Fibroblast of skin of right biceps (primary cell): ENCODE results near the gene MYNN.
"Not testable (repeated sequence)": the region's sequence is repeated elsewhere in the genome, so short reads cannot be mapped to it uniquely, and the experiment has no call there.

ENCODE experiments used
- DNase-seq: peaks from one replicate; pipeline ENCODE4 v3.0.0-alpha.2; 2013

The MYNN gene

DNA sequence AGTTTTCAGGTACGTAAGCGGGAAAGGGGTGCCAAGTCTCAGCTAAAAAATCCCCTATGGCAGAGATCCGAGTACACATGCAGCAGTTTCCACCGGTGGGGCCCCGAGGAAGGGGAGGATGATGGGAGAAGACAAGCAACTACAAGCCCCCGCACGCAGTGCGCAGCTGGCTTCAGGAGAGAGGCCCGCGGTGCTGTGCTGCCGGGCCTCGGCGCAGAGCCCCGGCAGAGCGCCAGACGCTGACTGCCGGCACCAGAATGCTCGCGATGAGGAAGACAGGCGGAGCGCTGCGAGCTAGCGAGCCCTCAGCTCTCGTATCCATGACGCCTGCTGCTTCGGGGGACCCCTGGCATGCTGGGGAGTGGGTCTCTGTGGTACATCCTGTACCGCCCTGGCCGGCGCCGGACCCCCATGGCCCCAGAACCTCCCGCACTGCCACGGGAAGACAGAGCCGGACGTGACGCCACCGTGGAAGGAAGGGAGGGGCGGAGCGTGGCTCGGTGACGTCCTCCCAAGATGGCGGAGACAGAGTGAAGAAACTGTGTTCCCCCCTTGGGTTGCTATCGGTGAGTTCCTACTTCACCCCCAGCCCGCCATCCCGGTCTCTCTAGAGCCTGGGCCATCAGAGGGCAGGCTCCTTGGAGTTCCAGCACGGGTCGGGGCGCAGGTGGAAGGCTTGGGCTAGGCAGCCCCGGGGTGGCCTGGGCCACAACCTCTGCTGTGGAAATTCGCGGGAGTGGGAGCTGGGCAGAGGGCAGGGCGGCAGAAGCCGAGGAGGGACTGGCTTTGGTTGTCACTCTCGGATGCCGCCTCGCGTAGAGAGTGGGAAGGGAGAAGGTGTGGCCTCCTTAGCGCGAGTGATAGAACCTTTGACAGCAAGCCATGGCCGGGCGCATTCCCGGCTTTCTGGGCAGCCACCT lies at the start of gene MYNN:
TSS of gene MYNN (plus strand) at position 500 of the 920 bp plus-strand sequence. CDS start 900 bp downstream, outside the sequence.
- DNase-seq = peak; percentile 90

DNA sequence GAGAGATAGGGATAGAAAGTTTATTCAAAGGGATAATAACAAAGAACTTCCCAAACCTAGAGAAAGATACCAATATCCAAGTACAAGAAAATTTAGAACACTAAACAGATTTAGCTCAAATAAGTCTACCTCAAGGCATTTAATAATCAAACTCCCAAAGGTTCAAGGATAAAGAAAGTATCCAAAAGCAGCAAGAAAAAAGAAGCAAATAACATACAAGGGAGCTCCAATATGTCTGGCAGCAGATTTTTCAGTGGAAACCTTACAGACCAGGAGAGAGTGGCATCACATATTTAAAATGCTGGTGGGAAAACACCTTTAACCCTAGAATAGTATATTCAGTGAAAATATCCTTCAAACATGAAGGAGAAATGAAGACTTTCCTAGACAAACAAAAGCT lies 41.3 kb upstream of the MYNN start:
- DNase-seq = not testable (repeated sequence)

DNA sequence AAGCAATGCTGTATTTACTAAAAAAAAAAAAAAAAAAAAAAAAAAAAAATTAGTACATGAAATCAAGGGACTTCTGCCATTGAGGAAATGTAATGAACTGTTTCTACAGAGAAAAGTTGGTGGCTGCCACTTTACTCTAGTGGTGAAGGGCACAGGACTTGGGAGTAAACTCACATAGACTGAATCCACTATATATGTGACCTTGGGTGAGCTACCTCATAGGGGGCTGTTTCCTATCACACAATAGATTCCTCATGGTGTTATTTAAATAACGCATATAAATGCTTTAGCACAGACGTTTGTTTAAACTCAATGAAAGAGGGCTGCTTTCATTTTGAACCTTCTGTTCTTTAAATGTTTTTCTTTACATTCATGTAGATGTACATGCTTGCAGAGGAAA lies 34.1 kb upstream of the MYNN start:
- DNase-seq = no peak

DNA sequence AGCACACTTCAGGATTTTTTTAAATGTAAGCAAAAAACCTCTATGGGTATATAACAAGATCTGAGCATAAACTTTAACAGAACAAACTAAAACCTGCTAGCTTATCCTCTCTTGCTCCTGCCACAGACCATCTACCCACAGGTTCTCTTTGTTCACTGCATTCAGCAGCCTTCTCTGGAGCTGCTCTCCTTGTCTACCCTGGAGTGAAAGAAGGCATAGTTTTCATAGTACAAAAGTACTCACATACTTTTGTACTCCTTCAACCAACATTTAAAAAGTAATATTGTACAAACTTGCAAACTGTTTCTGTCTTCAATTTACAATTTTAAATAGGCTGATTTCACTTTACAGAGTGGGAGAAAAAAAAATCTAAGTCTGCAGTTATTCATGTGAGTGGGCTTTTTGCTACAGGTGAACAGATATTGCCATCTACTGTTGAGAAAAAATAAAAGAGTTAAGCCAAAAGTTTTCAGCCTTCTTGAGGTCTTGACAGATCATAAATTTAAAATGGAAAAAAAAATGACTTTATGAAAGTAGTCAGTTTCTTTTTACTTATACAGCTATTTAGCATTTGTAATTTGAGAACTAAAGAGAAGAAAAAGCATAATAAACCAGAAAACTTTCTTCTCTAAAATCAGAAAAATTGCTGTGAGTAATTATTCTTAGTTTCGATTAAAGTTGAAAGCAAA lies 28.7 kb upstream of the MYNN start:
- DNase-seq = no peak

DNA sequence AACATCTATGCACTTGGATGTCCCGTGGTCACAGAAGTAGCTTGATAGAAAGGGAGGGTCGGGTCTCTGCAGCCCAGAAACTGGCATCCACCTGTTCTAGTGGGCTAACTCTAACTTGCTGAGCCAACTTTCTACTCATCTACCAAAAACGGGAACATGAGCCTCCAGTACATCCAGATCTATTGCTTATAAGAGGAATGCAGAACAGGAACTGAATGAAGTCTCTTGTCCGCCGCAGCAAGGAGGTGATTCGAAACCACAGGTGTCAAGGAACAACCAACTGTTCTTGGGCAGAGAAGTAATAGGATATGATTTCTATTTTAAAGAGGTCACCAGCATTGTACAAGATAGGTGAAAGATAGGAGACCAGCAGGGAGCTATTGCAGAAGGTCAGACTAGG lies 26.3 kb upstream of the MYNN start:
- DNase-seq = no peak

DNA sequence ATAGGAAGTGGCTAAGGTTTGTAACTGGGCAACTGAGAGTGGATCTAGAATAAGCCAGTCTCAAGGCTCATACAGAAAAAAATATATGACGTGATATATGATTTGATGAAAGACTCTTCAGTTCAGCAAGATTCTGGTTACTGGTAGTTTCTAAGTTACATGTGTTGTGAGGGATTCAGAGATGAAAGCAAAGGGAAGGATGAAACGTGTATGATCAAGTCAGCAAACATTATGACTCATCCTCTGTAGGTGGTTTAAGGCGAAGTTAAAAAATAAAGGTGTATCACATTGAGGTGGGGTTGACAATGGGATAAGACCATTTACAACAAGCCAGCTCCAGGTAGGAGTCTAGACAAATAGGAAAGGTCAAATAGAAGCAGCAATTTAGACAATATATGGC lies 24.5 kb upstream of the MYNN start:
- DNase-seq = no peak

DNA sequence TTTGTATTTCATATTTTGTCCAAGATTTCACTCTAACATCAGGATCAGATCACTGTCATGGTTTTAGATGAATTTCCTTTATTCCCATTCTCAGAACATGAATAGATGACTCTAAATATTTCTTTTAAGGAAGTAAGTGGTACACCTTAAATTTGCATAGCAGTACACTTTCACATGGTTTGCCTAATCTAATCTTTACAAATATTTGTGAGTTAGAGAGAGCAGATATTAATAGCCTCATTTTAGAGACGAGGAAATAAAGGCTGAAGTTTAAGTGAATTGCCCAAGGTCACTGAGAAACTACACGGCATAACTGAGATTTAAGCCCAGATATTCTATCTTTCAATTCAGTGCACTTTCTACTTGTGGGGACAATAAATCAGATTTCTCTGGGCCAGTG lies 22.5 kb upstream of the MYNN start:
- no peak for DNase-seq

DNA sequence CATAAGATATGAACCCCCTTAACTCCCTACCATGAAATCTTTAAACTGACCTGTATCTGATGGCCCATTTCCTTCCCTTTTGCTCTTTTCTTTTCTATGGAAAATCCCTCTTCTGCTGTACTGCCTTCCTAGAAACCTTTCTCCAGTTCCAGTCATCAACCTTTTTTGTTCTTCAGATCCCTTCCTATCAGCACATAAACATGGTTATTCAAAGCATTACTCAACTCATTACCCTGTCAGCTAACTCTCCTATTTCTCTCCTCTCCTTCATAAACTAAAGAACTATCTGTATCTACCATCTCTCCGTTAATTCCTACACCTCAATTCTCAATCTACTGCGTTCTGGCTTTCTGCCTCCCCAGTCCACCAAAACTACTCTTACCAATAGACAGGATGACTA lies 21.3 kb upstream of the MYNN start:
- no peak for DNase-seq

DNA sequence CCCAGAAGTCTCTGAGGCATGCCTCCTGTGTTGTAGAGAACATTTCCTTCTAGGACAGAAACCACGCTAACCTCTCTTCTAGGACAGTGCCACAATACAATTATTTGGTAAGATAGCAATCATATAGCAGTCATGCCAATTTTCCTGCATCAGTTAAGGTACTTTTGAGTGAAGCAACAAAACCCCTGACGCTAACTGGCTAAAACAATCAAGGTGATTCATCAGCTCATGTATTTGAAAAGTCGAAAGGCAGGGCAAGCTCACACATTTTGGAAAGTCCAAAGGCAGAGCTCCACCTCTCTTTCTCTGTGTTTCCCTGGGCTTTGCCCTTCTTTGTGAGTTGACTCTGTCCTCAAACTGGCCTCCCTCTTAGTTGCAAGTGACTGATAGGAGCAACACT lies 18.5 kb upstream of the MYNN start:
- DNase-seq = no peak

DNA sequence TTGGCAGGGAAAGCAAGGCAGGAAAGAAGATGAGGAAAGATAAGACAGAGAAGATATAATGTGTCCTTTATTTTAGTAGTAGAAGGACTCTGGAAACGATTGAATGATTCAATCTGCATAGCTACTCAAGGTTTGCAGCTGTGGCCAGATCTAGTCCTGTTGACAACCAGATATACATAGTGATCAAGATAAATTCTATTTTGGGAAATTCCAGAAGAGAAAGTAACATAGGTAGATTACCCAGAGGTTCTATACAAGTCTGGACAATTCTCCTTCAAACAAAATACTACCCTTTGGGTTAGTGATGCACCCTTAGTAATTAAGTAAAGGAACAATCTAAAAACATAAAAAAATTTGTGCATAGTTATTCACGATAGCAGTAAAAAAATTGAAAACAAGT lies 17.7 kb upstream of the MYNN start:
- no peak for DNase-seq

DNA sequence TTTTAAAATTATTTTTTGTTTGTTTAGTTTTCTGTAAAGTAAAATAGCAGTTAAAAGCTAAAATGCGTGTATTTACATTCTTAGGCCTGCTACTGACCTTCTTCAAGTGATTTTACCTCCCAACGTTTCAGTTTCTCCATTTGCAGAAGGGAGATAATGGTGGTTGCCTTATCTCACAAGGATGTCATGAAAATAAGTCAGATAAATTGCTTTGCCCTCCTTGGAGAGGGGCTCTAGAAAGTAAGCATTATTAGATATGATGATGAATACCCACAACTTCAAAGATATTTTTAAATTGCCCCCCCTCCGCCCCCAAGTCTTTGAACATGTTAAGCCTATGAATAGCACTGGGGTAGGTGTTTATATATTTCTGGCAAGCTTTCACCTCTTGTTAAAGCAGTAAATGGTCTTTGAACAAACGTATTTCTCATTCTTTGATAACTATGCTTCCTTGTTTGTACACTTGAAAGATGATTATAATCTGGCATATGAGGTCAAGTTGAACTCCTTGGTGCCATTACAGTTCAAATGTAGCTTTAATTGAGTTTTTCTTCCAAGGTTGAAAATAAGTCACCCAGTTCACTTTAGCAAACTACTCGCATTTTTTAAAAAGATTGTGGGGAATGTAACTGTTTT lies 14.7 kb upstream of the MYNN start:
- DNase-seq = no peak

DNA sequence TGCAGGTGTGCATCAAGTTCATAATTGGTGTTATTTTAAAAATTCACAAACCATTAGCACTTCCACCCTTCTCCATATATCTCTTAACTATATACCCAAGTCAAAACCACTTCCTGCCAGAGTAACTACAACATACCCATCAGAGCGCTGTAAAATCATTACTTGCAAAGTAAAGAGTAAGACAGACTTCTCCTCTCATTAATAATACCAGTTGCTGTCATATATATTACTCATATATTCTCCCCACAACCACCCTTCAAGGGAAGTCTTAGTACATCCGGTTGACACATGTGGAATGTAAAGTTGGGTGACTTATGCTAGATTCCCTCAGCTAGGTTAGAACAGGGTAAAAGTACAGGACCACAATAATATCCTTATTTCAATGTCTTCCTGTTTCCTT lies 13.9 kb upstream of the MYNN start:
- DNase-seq = peak; percentile 84

DNA sequence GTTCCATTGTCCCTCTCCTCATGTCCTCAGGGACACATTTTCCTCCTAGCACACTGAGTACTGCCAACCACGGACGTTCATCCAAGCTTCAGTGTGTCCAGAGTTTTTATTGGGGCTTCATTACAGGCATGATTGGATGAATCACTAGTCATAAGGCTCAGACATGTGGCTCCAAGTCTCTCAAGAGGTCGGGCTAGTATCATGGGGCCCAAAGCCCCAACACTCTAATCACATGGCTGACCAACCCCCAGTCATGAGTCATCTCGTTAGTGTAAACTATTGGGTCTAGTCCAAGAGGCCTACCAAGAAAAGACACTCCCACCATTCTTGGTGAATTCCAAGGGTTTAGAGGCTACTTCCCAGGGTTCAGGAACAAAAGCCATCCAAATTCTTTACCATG lies 12.7 kb upstream of the MYNN start:
- DNase-seq = peak; percentile 58

DNA sequence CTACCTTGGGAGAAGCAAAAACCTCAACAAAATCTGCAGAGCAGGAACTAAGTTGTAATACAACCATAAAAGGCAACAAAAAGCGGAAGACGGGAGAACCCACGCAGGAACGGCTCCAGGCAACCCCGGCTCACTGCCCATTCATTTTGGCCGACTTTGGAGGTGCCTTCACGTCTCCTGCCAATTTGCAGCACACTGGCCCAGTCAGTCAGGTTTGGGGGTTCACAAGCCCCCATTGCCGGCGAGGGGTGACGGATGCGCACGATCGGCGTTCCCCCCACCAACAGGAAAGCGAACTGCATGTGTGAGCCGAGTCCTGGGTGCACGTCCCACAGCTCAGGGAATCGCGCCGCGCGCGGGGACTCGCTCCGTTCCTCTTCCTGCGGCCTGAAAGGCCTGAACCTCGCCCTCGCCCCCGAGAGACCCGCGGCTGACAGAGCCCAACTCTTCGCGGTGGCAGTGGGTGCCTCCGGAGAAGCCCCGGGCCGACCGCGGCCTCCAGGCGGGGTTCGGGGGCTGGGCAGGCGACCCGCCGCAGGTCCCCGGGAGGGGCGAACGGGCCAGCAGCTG lies 8.8 kb upstream of the MYNN start:
- DNase-seq = peak; percentile 39

DNA sequence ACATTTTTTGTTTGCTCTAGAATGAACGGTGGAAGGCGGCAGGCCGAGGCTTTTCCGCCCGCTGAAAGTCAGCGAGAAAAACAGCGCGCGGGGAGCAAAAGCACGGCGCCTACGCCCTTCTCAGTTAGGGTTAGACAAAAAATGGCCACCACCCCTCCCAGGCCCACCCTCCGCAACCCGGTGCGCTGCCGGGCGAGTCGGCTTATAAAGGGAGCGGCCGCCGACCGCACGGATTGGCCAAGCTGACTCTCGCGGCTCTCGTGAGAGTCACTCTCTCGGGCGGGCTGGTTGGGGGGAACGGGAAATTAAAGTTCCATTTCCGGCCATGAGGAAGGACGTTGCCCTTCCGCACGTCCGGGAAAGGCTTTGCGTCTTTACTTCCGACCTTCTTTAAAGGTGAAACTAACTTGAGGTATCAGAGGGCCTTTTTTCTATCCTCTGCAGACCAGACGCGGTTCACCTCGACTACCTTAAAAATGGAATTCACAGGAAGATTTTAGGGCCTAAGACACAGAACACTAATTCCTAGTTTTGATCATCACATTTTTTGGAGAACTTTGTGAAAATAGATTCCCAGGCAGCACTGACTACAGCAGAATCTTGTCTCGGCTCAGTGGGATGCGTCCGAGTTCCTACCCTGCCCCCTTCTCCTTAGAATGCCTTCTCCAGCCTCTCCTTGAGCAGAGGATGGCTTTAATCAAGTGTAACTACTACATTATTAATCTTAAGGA lies 8.1 kb upstream of the MYNN start, which contains the start of gene TERC:
TSS of gene TERC (minus strand) at position 179 of the 731 bp plus-strand sequence.
- peak; percentile 94 for DNase-seq

DNA sequence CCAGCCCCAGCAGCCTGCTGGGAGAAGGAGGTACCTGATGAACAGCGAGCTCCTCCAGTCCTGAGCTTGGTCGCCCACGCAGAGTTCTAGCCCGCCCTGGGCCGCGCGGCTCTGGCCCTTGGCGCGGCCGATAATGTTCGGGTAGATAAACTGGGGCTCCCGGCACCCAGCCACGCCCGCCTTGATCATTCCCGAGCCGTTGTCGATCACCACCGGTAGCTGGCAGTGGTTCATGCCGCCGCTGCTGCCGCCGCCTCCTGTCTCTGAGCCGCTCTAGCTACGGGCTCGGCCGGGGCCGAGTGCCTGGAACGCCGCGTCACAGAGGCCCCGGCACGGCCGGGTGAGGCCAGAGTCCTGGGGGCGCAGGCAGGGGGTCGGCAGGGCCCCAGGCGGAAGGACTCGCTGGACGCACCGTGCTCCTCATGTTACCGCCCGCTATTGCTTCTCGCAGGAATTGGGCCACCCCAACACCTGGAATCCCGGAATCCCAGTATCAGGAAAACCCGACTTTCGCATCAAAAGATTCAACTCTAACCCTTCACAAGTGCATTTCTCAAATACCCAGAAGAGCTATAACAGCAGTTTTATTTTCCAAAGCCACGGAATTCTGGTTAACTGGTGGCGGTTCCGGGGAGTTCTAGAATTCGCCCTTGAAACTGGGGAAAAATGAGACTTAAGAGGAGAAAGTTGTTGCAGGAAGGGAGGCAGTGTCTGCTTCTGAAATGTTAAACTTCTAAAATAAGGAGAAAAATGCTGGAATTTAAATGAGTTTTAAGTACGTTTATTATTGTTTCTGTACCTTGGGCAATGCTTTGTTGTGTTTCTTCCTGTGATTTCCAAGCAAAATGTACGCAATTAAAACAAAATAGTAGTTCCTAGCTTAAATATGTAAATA lies 3.7 kb upstream of the MYNN start, which contains the start of gene ACTRT3:
TSS of gene ACTRT3 (minus strand) at position 275 of the 895 bp plus-strand sequence. CDS start at position 234, 41 bp downstream.
- DNase-seq = peak; percentile 66

DNA sequence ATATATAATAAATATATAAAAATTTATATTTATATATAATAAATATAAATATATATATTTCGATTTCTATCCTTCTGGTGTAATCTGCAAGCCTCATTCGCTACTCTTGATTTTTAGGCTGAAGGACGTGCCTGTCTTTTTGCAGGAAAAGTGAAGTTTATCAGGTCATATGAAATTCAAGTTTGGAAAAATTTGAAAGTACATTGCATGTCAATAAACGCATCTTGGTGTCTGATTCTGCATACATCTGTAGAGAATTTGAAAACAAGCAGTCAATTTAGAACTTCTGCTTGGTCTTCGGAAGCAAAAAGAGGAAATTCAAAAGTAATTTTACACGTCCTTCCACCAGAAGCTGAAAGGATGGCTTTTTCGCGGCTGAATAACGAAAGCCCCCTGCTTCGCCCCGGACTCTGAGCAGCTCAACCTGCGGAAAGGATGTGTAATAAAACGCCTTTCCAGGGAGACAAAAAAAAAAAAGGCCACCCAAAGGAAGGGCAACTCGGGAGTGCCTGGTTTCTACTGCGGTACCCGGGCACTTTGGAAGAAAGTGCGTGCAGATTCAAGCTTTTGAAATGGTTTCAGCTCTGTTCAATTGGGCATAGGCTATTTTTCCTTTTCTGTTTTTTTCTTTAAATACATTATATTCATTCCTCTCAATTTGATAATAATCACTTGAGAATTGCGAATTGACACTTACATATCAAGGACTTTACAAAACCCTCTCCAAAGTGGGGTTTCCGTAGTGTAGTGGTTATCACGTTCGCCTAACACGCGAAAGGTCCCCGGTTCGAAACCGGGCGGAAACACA lies 1.5 kb upstream of the MYNN start:
- peak; percentile 77 for DNase-seq

DNA sequence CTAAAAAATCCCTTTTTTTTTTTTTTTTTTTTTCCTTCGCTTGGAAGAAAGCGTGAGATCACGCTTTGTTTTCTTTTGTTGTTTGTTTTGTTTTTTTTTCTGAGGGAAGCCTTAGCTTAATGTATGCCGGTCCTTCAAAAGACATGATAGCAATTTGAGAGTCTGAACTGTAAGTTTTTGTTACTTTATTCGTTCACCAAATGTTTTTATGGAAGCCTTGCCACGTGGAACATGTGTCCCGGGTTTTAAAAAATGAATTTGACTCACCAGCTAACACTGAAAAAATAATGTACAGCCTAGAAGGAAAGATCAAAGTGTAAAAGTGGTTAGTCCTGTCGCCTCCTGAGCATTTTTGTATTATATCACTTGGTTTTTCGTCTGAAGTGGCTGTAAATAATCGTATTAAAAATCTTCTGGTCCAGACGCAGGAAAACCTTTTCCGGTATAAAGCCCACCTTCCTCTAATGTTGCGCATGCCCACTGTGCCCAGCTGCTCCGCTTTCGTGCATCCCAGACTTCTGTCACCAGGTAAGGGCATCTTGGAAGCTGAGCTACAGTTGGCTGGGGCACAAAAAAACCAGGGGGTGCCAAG lies 795 bp upstream of the MYNN start:
- peak; percentile 83 for DNase-seq

DNA sequence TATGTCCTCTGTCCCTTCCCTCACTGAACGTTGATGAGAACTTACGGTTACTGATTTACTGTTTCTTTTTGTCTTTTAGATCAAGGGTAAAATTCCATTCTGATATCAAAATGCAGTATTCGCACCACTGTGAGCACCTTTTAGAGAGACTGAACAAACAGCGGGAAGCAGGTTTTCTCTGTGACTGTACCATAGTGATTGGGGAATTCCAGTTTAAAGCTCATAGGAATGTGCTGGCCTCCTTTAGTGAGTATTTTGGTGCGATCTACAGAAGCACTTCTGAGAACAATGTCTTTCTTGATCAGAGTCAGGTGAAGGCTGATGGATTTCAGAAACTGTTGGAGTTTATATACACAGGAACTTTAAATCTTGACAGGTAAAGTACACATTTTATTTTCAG lies 990 bp downstream of the MYNN start:
- DNase-seq = no peak

DNA sequence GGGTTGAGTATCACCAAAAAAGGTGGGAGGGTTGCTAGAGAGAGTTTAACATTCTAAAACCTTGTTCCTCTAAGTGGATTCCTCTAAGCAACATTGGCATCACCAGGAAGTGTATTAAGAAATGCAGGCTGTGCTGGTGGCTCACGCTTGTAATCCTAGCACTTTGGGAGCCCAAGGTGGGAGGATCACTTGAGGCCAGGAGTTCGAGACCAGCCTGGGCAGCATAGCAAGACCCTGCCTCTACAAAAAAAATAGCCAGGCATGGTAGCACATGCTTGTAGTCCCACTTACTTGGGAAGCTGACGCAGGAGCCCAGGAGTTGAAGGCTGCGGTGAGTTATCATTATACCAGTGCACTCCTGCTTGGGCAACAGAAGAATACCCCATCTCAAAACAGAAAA lies 4.6 kb downstream of the MYNN start:
- DNase-seq = no peak
